ENCODE results near the gene PDZD4.

DNA sequence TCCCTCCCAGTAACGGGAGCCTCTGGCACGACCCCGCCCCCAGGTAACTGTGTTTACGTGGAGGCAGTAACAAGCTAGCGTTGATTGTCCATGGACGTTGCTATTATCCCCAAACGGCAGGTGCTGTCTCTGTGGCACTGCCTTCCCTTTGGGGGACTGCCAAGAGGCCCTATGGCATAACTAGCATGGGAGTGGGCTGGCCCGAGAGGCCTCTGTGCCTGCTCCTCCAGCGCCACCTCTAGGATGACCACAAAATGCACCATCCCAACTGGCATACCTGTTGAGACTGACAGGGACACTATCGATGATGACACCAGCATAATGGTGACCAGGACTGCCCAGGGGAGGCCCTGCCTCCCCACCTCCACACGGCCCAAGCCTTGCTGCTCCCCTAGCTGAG, 48.0 kb downstream of the PDZD4 start:
- no peak for TF ChIP-seq BHLHE40 (IDR thresholded peaks at IDR 0.05; ENCODE audit: borderline replicate concordance)
- no peak for TF ChIP-seq HDGF (IDR thresholded peaks at IDR 0.05; ENCODE audit: borderline replicate concordance)
- TF ChIP-seq L3MBTL2 (conservative IDR thresholded peaks at IDR 0.05), result no peak
- no peak for TF ChIP-seq NFRKB (IDR thresholded peaks at IDR 0.05)
- no peak for TF ChIP-seq TARDBP (IDR thresholded peaks at IDR 0.05)
